Astrocyte (in vitro differentiated cells and primary cell): ENCODE data around the gene RUFY3. TPM values are rescaled to one million over a fixed set of nuclear protein-coding genes. Genes with fewer than 3 reads are reported as not detected.

Source experiments
- DNase-seq: peaks from one replicate; pipeline ENCODE4 v3.0.0-alpha.2; 2010; ENCODE audit warnings: low read depth
- FAIRE-seq: peaks from 2 replicates; lab custom pipeline; 2011; peaks lifted over from hg19 to GRCh38; lab: Jason Lieb, UNC
- H2AFZ ChIP-seq: 2 replicates; pipeline ENCODE4 v1.6.0; 2012; ENCODE audit warnings: low read depth, low read length, inconsistent platforms
- H3K27ac ChIP-seq: 2 replicates; pipeline ENCODE4 v1.5.1; 2011; ENCODE audit warnings: low read depth, low read length, inconsistent platforms
- H3K27me3 ChIP-seq: 2 replicates; pipeline ENCODE4 v1.6.0; 2011; ENCODE audit warnings: low read length, inconsistent platforms; ENCODE audit not compliant: insufficient read depth
- H3K36me3 ChIP-seq: 2 replicates; pipeline ENCODE4 v1.5.1; 2011; ENCODE audit warnings: low read length, inconsistent platforms; ENCODE audit not compliant: insufficient read depth
- H3K4me1 ChIP-seq: 2 replicates; pipeline ENCODE4 v1.5.1; 2011; ENCODE audit warnings: low read length, inconsistent platforms; ENCODE audit not compliant: insufficient read depth
- H3K4me2 ChIP-seq: 2 replicates; pipeline ENCODE4 v1.6.0; 2012; ENCODE audit warnings: low read length, inconsistent platforms
- H3K4me3 ChIP-seq: 2 replicates; pipeline ENCODE4 v1.5.1; 2011; ENCODE audit warnings: low read depth, mild to moderate bottlenecking, low read length, inconsistent platforms; ENCODE audit not compliant: insufficient read depth
- H3K79me2 ChIP-seq: 2 replicates; pipeline ENCODE4 v1.6.0; 2012; ENCODE audit warnings: mild to moderate bottlenecking, low read length, inconsistent platforms; ENCODE audit not compliant: insufficient read depth
- H3K9ac ChIP-seq: 2 replicates; pipeline ENCODE4 v1.6.0; 2012; ENCODE audit warnings: mild to moderate bottlenecking, low read length, inconsistent platforms
- H3K9me3 ChIP-seq: 2 replicates; pipeline ENCODE4 v1.5.1; 2012; ENCODE audit warnings: low read depth, mild to moderate bottlenecking, low read length, inconsistent platforms; ENCODE audit not compliant: insufficient read depth
- H4K20me1 ChIP-seq: 2 replicates; pipeline ENCODE4 v1.6.0; 2012; ENCODE audit warnings: low read length, inconsistent platforms; ENCODE audit not compliant: insufficient read depth
- H3K27ac Mint-ChIP-seq: one replicate; pipeline ENCODE4 v1.8.0; 2021; ENCODE audit warnings: mild to moderate bottlenecking, mixed read lengths; ENCODE audit not compliant: unreplicated experiment
- H3K27me3 Mint-ChIP-seq: one replicate; pipeline ENCODE4 v1.8.0; 2021; ENCODE audit warnings: low read depth, mixed read lengths; ENCODE audit not compliant: unreplicated experiment
- H3K36me3 Mint-ChIP-seq: one replicate; pipeline ENCODE4 v1.8.0; 2021; ENCODE audit warnings: low read depth, mixed read lengths; ENCODE audit not compliant: unreplicated experiment
- H3K4me1 Mint-ChIP-seq: one replicate; pipeline ENCODE4 v1.8.0; 2021; ENCODE audit warnings: low read depth, mixed read lengths; ENCODE audit not compliant: unreplicated experiment
- H3K4me3 Mint-ChIP-seq: one replicate; pipeline ENCODE4 v1.8.0; 2021; ENCODE audit warnings: mild to moderate bottlenecking, moderate library complexity, mixed read lengths; ENCODE audit not compliant: unreplicated experiment
- H3K9me3 Mint-ChIP-seq: one replicate; pipeline ENCODE4 v1.8.0; 2021; ENCODE audit warnings: mild to moderate bottlenecking, mixed read lengths; ENCODE audit not compliant: unreplicated experiment
- CTCF ChIP-seq: IDR thresholded peaks from 2 replicates; pipeline ENCODE4 v1.5.1; 2011; ENCODE audit warnings: low read depth, mild to moderate bottlenecking, inconsistent platforms, low read length, moderate library complexity; ENCODE audit not compliant: insufficient read depth
- EZH2 ChIP-seq: IDR thresholded peaks from 2 replicates; pipeline ENCODE4 v1.6.1; 2012; ENCODE audit warnings: mild to moderate bottlenecking, low read length, inconsistent platforms; ENCODE audit not compliant: insufficient read depth
- total RNA-seq: library from RNA; stranded (reverse); gene quantifications from 2 replicates; pipeline ENCODE4 v1.2.1, GENCODE V29; 2021

RUFY3 gene
- total RNA-seq, 1 donor from 2014 or later = 57.5 TPM

GRCh38 chr4:70741867-70742658, 20.3 kb downstream of the RUFY3 start:
- H3K4me1 Mint-ChIP-seq = peaks cover 17% of the 10 kb centered on the region
- peak; percentile 49 for DNase-seq
- peaks cover 54% of the 10 kb centered on the region for H4K20me1 ChIP-seq

GRCh38 chr4:70743731-70744130, 22.0 kb downstream of the RUFY3 start:
- H3K4me3 Mint-ChIP-seq = no peak overlapping the region
- H2AFZ ChIP-seq = no peak overlapping the region
- no peak overlapping the region for H3K27ac Mint-ChIP-seq
- H3K4me3 ChIP-seq = no peak overlapping the region
- H3K4me1 ChIP-seq = peaks cover 6% of the 10 kb centered on the region
- DNase-seq (no peak), FAIRE-seq (no peak)
- H3K36me3 Mint-ChIP-seq = no peaks in the 10 kb centered on the region
- no peak overlapping the region for H3K9ac ChIP-seq
- H4K20me1 ChIP-seq = peaks cover 61% of the 10 kb centered on the region
- no peak overlapping the region for H3K27ac ChIP-seq
- H3K4me1 Mint-ChIP-seq = peaks cover 14% of the 10 kb centered on the region
- H3K4me2 ChIP-seq = no peak overlapping the region
- H3K9me3 Mint-ChIP-seq = no peaks in the 10 kb centered on the region
- H3K27me3 ChIP-seq = no peaks in the 10 kb centered on the region
- no peaks in the 10 kb centered on the region for H3K36me3 ChIP-seq
- no peak for TF ChIP-seq EZH2
- no peak for TF ChIP-seq CTCF
- H3K27me3 Mint-ChIP-seq = no peaks in the 10 kb centered on the region
- H3K9me3 ChIP-seq = no peaks in the 10 kb centered on the region
- H3K79me2 ChIP-seq = peaks cover 76% of the 10 kb centered on the region

More at GRCh38 chr4:70741867-70742658, 20.3 kb downstream of the RUFY3 start:
- FAIRE-seq = no peak
- H3K4me2 ChIP-seq = no peak overlapping the region
- H3K4me1 ChIP-seq = peaks cover 6% of the 10 kb centered on the region
- peak overlapping the region; percentile 66 for H3K27ac Mint-ChIP-seq
- H3K27ac ChIP-seq = no peak overlapping the region
- H3K79me2 ChIP-seq = peaks cover 81% of the 10 kb centered on the region
- no peaks in the 10 kb centered on the region for H3K36me3 ChIP-seq
- H3K27me3 Mint-ChIP-seq = no peaks in the 10 kb centered on the region
- no peak overlapping the region for H3K4me3 ChIP-seq
- H3K9me3 Mint-ChIP-seq = no peaks in the 10 kb centered on the region
- TF ChIP-seq EZH2 (no peak), CTCF (no peak)
- no peak overlapping the region for H2AFZ ChIP-seq
- peak overlapping the region; percentile 0 for H3K4me3 Mint-ChIP-seq
- no peaks in the 10 kb centered on the region for H3K9me3 ChIP-seq
- H3K27me3 ChIP-seq = no peaks in the 10 kb centered on the region
- H3K36me3 Mint-ChIP-seq = peaks cover 2% of the 10 kb centered on the region
- H3K9ac ChIP-seq = no peak overlapping the region
